Measurements from ENCODE around the gene KAT5.

GRCh38 chr11:65719871-65720210, 7.8 kb downstream of the KAT5 start:
- TF ChIP-seq RFX5 (IDR thresholded peaks at IDR 0.05; ENCODE audit: low read depth, low read length) (no peak), BHLHE40 (IDR thresholded peaks at IDR 0.05; ENCODE audit: low read depth, low read length) (no peak), CTCF (conservative IDR thresholded peaks at IDR 0.05; ENCODE audit: low read depth, low read length) (no peak), POLR2A (IDR thresholded peaks at IDR 0.05; ENCODE audit: low read depth, low read length) (no peak), CHD1 (IDR thresholded peaks at IDR 0.05; ENCODE audit: low read depth, low read length) (no peak), RAD21 (IDR thresholded peaks at IDR 0.05; ENCODE audit: low read length) (no peak), CEBPB (IDR thresholded peaks at IDR 0.05; ENCODE audit: low read depth, low read length) (no peak), FOS (IDR thresholded peaks at IDR 0.05; ENCODE audit: low read depth, low read length) (no peak), MAFK (IDR thresholded peaks at IDR 0.05; ENCODE audit: low read depth, low read length) (no peak), MAZ (IDR thresholded peaks at IDR 0.05; ENCODE audit: borderline replicate concordance, low read depth, low read length) (no peak; the same call in 1 of the 2 replicates)
